Hepatocyte (in vitro differentiated cells): ENCODE results near the gene HK3. TPM values are rescaled to one million over a fixed set of nuclear protein-coding genes. Genes with fewer than 3 reads are reported as not detected.

ENCODE experiments used
- DNase-seq: peaks from one replicate; pipeline ENCODE4 v3.0.0-alpha.2; 2016; ENCODE audit warnings: low spot score
- H2AFZ ChIP-seq: fragments of 200-600 bp; sonication (generic); 2 replicates; pipeline ENCODE4 v1.6.0; 2016; ENCODE audit warnings: antibody characterized with exemption, mild to moderate bottlenecking
- H3K27ac ChIP-seq: fragments of 200-600 bp; sonication (generic); 2 replicates; pipeline ENCODE4 v1.5.1; 2016; ENCODE audit warnings: mild to moderate bottlenecking
- H3K27me3 ChIP-seq: fragments of 200-600 bp; sonication (generic); 2 replicates; pipeline ENCODE4 v1.6.1; 2016
- H3K36me3 ChIP-seq: fragments of 200-600 bp; sonication (generic); replicated peaks from 2 replicates; pipeline ENCODE4 v1.5.1; 2016; ENCODE audit warnings: low read depth; ENCODE audit not compliant: insufficient read depth
- H3K4me1 ChIP-seq: fragments of 200-600 bp; sonication (generic); 2 replicates; pipeline ENCODE4 v1.5.1; 2016; ENCODE audit warnings: mild to moderate bottlenecking, moderate library complexity; ENCODE audit not compliant: insufficient read depth
- H3K4me2 ChIP-seq: fragments of 200-600 bp; sonication (generic); 2 replicates; pipeline ENCODE4 v1.6.0; 2016
- H3K4me3 ChIP-seq: fragments of 200-600 bp; sonication (generic); 2 replicates; pipeline ENCODE4 v1.5.1; 2016; ENCODE audit warnings: mild to moderate bottlenecking
- H3K79me2 ChIP-seq: fragments of 200-600 bp; sonication (generic); 2 replicates; pipeline ENCODE4 v1.6.0; 2017; ENCODE audit warnings: mild to moderate bottlenecking
- H3K9me2 ChIP-seq: fragments of 200-600 bp; sonication (generic); replicated peaks from 2 replicates; pipeline ENCODE4 v1.6.0; 2017; ENCODE audit warnings: mild to moderate bottlenecking; ENCODE audit not compliant: insufficient read depth
- H3K9me3 ChIP-seq: fragments of 200-600 bp; sonication (generic); 2 replicates; pipeline ENCODE4 v1.5.1; 2016; ENCODE audit warnings: low read depth, mild to moderate bottlenecking
- H4K20me1 ChIP-seq: fragments of 200-600 bp; sonication (generic); 2 replicates; pipeline ENCODE4 v1.6.0; 2016; ENCODE audit warnings: mild to moderate bottlenecking; ENCODE audit not compliant: insufficient read depth, poor library complexity, severe bottlenecking
- EZH2 ChIP-seq: fragments of 200-600 bp; sonication (generic); IDR thresholded peaks from 2 replicates; pipeline ENCODE4 v1.6.1; 2016; ENCODE audit warnings: antibody characterized with exemption, mild to moderate bottlenecking, borderline replicate concordance
- EZH2phosphoT487 ChIP-seq: fragments of 200-600 bp; sonication (generic); IDR thresholded peaks from one replicate; pipeline ENCODE4 v1.6.1; 2018; ENCODE audit warnings: antibody characterized with exemption, mild to moderate bottlenecking, low read depth, moderate library complexity; ENCODE audit not compliant: unreplicated experiment, severe bottlenecking
- WGBS: methylation state at CpG from one replicate; pipeline ENCODE4 v1.1.6; 2016; ENCODE audit warnings: low lambda C conversion rate; ENCODE audit errors: missing lambda C conversion rate; 5-methylcytosine and 5-hydroxymethylcytosine counted together
- polyA plus RNA-seq: library from polyadenylated mRNA; unstranded; fragments of >200 nt; fragmentation: Nextera tagmentation; extraction: Ambion mirVana; gene quantifications from 2 replicates; pipeline ENCODE4 v1.2.1, GENCODE V29; 2016
- total RNA-seq: library from RNA; depleted of rRNA; stranded (reverse); fragments of >200 nt; gene quantifications from 2 replicates; pipeline ENCODE4 v1.2.3, GENCODE V29; 2014
- TF ChIP-seq, protein P1 (sequence below): fragments of 200-600 bp; sonication (generic); IDR thresholded peaks from 2 replicates; pipeline ENCODE4 v1.5.1; 2016; ENCODE audit warnings: antibody characterized with exemption, mild to moderate bottlenecking; ENCODE audit not compliant: poor library complexity

The HK3 gene
- total and polyA plus RNA-seq, 2 experiments from 2014 or later: 0.73 TPM; not detected in 1

GRCh38 chr5:176850371-176851245 lies 48.5 kb downstream of the HK3 start:
- no peaks in the 10 kb centered on the region for H3K4me1 ChIP-seq
- no peak overlapping the region for H2AFZ ChIP-seq
- DNase-seq: no peak
- no peak overlapping the region for H3K27ac ChIP-seq
- H3K27me3 ChIP-seq: no peaks in the 10 kb centered on the region
- no peaks in the 10 kb centered on the region for H3K9me2 ChIP-seq
- TF ChIP-seq, protein P1, sequence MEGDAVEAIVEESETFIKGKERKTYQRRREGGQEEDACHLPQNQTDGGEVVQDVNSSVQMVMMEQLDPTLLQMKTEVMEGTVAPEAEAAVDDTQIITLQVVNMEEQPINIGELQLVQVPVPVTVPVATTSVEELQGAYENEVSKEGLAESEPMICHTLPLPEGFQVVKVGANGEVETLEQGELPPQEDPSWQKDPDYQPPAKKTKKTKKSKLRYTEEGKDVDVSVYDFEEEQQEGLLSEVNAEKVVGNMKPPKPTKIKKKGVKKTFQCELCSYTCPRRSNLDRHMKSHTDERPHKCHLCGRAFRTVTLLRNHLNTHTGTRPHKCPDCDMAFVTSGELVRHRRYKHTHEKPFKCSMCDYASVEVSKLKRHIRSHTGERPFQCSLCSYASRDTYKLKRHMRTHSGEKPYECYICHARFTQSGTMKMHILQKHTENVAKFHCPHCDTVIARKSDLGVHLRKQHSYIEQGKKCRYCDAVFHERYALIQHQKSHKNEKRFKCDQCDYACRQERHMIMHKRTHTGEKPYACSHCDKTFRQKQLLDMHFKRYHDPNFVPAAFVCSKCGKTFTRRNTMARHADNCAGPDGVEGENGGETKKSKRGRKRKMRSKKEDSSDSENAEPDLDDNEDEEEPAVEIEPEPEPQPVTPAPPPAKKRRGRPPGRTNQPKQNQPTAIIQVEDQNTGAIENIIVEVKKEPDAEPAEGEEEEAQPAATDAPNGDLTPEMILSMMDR: no peak
- TF ChIP-seq EZH2phosphoT487: no peak
- no peak for TF ChIP-seq EZH2
- no peaks in the 10 kb centered on the region for H4K20me1 ChIP-seq
- no peaks in the 10 kb centered on the region for H3K79me2 ChIP-seq
- H3K4me2 ChIP-seq: no peak overlapping the region
- H3K36me3 ChIP-seq: no peaks in the 10 kb centered on the region
- no peaks in the 10 kb centered on the region for H3K9me3 ChIP-seq
- WGBS: 97% methylated on average over 14 of the region's 21 CpGs
- H3K4me3 ChIP-seq: no peak overlapping the region

DNA sequence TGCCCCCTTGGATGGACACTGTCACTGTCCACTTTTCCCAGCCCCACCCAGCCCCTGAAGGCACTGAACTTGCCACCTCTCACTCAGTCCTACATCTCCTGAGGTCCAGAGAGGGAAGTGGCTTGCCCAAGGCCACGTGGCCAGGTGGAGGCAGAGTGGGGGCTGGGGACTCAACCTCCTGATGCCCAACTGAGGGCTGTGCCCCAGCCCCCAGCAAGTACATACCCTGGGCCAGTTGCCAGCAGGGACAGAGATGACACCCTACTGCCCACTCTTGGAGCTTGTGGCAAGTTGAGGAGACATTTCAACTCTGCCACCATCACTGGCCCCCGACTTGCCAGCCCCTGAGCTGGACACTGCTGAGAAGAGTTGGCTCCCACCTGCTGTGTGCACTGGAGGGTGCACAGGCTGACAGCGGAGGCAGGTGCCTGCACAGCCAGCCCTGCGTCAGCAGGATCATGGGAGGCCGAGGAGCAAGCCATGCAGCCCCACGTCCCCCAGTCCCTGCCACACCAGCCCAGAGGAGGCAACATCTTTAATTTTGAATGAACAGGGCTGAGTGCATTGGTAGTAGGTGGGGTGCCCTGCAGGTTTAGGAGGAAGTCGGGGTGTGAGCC lies 49.4 kb downstream of the HK3 start:
- no peaks in the 10 kb centered on the region for H4K20me1 ChIP-seq
- TF ChIP-seq EZH2 (no peak), EZH2phosphoT487 (no peak)
- TF ChIP-seq, protein P1: no peak
- WGBS: 84% methylated on average over 7 of the region's 7 CpGs
- no peak overlapping the region for H3K27ac ChIP-seq
- H3K79me2 ChIP-seq: no peaks in the 10 kb centered on the region
- no peaks in the 10 kb centered on the region for H3K4me1 ChIP-seq
- H2AFZ ChIP-seq: no peak overlapping the region
- no peaks in the 10 kb centered on the region for H3K9me2 ChIP-seq
- H3K27me3 ChIP-seq: no peaks in the 10 kb centered on the region
- no peak overlapping the region for H3K4me2 ChIP-seq
- no peak for DNase-seq
- no peaks in the 10 kb centered on the region for H3K9me3 ChIP-seq
- no peaks in the 10 kb centered on the region for H3K36me3 ChIP-seq
- no peak overlapping the region for H3K4me3 ChIP-seq

DNA sequence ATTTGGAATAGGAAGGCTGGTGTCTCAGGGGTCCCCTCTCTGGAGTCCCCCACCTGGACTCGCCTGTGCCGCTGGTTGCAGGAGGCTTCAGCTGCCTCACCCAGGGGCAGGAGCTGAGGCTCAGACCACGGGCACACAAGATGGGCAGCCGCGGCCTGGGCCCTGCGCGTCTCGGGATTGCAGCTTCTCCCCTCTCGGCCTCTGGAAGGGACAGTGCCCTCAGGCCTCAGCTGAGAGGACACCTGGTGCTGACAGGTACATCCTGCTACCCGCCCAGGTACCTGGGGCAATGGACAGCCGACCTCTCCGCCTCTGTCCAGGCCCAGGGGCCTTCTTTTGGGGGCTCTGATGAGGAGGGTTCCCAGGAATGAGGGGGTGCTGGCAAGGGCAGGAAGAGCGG lies 50.5 kb downstream of the HK3 start:
- H3K9me2 ChIP-seq: no peaks in the 10 kb centered on the region
- no peak overlapping the region for H3K27ac ChIP-seq
- no peaks in the 10 kb centered on the region for H3K36me3 ChIP-seq
- no peak for DNase-seq
- no peaks in the 10 kb centered on the region for H3K9me3 ChIP-seq
- no peaks in the 10 kb centered on the region for H3K27me3 ChIP-seq
- H3K4me1 ChIP-seq: no peaks in the 10 kb centered on the region
- H3K79me2 ChIP-seq: no peaks in the 10 kb centered on the region
- H2AFZ ChIP-seq: no peak overlapping the region
- H3K4me3 ChIP-seq: no peak overlapping the region
- H4K20me1 ChIP-seq: no peaks in the 10 kb centered on the region
- TF ChIP-seq, protein P1: no peak
- TF ChIP-seq EZH2phosphoT487: no peak
- no peak for TF ChIP-seq EZH2
- no peak overlapping the region for H3K4me2 ChIP-seq
- WGBS: 88% methylated on average over 13 of the region's 13 CpGs
